Measurements from ENCODE around the gene MYO1H.

MYO1H gene, protein sequence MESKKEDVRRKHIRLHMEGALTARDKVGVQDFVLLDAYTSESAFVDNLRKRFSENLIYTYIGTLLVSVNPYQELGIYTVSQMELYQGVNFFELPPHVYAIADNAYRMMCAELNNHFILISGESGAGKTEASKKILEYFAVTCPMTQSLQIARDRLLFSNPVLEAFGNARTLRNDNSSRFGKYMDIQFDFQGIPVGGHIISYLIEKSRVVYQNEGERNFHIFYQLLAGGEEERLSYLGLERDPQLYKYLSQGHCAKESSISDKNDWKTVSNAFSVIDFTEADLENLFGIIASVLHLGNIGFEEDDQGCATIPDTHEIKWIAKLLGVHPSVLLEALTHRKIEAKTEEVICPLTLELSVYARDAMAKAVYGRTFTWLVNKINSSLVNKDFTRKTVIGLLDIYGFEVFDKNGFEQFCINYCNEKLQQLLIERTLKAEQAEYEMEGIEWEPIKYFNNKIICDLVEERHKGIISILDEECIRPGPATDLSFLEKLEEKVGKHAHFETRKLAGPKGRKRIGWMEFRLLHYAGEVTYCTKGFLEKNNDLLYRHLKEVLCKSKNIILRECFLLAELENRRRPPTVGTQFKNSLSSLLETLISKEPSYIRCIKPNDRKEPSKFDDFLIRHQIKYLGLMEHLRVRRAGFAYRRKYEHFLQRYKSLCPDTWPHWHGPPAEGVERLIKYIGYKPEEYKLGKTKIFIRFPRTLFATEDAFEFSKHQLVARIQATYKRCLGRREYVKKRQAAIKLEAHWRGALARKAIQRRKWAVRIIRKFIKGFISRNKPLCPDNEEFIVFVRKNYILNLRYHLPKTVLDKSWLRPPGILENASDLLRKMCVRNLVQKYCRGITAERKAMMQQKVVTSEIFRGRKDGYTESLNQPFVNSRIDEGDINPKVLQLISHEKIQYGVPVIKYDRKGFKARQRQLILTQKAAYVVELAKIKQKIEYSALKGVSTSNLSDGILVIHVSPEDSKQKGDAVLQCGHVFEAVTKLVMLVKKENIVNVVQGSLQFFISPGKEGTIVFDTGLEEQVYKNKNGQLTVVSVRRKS

DNA sequence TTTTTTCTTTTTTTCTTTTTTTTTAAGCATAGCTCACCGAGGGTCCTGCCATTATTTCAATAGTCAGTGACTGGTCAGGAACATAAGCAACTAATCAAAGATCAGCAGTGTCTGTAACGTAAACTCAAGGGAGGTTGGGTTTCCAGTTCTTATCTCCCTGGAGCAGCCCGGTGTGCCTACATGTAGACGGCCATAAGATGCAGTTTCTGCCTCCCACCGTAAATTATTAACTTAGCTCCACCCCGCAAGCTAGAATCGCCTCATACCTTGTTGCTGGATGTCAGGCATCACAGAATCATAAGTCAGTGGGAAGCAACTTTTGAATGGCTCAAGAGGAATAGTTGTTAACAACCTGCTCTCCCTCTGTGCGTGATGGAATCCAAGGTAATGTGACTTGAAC lies at the start of gene MYO1H:
MYO1H (plus strand) TSS at position 312 of the 400 bp plus-strand sequence; CDS start at position 373, 61 bp downstream.
- Histone ChIP-seq H3K4me3 (ENCODE audit: low read length) (no peak within 1 kb of the TSS), H3K9me3 (ENCODE audit: insufficient read depth, low read depth, low read length) (no peaks in the 10 kb centered on the region)

DNA sequence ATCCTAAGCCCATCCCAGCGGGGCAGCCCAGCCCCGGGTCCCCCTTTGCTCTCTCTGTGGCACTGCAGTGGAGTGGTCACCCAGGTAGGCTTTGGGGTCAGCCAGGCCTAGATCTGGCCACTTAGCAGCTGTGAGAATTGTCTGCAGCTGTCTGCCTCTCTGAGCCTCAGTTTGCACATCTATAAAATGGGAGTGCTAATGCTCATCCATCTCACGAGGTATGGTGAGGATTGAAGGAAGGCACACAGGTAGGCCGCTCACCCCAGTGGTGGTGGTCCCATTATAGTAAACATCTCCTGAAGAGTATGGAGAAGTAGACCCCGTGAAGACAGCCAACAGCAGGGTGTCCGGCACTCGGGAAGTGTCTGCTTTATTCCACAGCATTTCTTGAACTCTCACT lies 47.9 kb upstream of the MYO1H start:
- Histone ChIP-seq H3K9ac (ENCODE audit: low read depth, low read length) (no peak overlapping the region), H3K4me1 (ENCODE audit: insufficient read depth, low read length) (no peaks in the 10 kb centered on the region; the same call in 1 of the 2 replicates), H3K36me3 (ENCODE audit: insufficient read depth, low read depth, low read length) (no peaks in the 10 kb centered on the region), H3K9me3 (ENCODE audit: insufficient read depth, low read depth, low read length) (no peaks in the 10 kb centered on the region), H3K27ac (ENCODE audit: low read length) (no peak overlapping the region), H3K4me3 (ENCODE audit: low read length) (no peak overlapping the region), H3K27me3 (ENCODE audit: insufficient read depth, low read length) (peaks cover 6% of the 10 kb centered on the region)

More for the DNA sequence above, at the start of gene MYO1H:
- Histone ChIP-seq H3K27ac (ENCODE audit: low read length) (no peak within 1 kb of the TSS), H3K4me1 (ENCODE audit: insufficient read depth, low read length) (no peaks in the 10 kb centered on the region), H3K9ac (ENCODE audit: low read depth, low read length) (no peak within 1 kb of the TSS), H3K27me3 (ENCODE audit: insufficient read depth, low read length) (no peaks in the 10 kb centered on the region), H3K36me3 (ENCODE audit: insufficient read depth, low read depth, low read length) (no peaks in the 10 kb centered on the region)

DNA sequence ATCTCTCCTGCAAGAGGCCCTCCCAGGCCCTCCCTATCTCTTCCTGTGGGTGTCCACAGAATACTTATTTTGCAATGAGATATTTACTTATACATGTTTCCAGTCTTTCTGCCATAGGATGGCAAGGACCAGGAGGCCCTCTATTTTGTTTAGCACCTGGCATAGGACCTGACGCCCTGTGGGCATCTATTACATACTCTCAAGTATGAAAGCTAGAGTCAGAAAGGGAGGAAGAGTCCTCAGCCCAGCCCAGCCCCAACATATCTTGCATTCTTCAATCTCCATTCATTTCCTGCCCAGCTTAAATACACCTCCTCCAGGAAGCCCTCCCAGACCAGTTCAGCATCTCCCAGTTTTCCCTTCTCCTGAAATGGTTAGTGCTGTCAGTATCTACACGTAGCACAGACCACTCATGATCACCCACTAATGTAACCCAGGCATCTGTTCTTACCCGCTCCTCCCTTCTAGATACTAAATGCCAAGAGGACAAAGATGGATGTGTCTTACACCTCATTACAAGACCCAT lies 46.0 kb upstream of the MYO1H start:
- no peak overlapping the region for H3K4me3 ChIP-seq (ENCODE audit: low read length)
- H3K27ac ChIP-seq (ENCODE audit: low read length) = no peak overlapping the region
- peaks cover 22% of the 10 kb centered on the region for H3K27me3 ChIP-seq (ENCODE audit: insufficient read depth, low read length)
- no peaks in the 10 kb centered on the region for H3K9me3 ChIP-seq (ENCODE audit: insufficient read depth, low read depth, low read length)
- H3K4me1 ChIP-seq (ENCODE audit: insufficient read depth, low read length) = no peaks in the 10 kb centered on the region; the same call in 1 of the 2 replicates
- no peak overlapping the region for H3K9ac ChIP-seq (ENCODE audit: low read depth, low read length)
- no peaks in the 10 kb centered on the region for H3K36me3 ChIP-seq (ENCODE audit: insufficient read depth, low read depth, low read length)

- Histone ChIP-seq H3K4me3 (ENCODE audit: low read length) (no peak overlapping the region), H3K4me1 (ENCODE audit: insufficient read depth, low read length) (no peaks in the 10 kb centered on the region; the same call in 1 of the 2 replicates), H3K36me3 (ENCODE audit: insufficient read depth, low read depth, low read length) (no peaks in the 10 kb centered on the region), H3K27ac (ENCODE audit: low read length) (no peak overlapping the region), H3K9me3 (ENCODE audit: insufficient read depth, low read depth, low read length) (no peaks in the 10 kb centered on the region), H3K9ac (ENCODE audit: low read depth, low read length) (no peak overlapping the region), H3K27me3 (ENCODE audit: insufficient read depth, low read length) (peaks cover 28% of the 10 kb centered on the region)
Observed at GRCh38 chr12:109302358-109302757, 45.3 kb upstream of the MYO1H start.

- H3K36me3 ChIP-seq (ENCODE audit: insufficient read depth, low read depth, low read length) = no peaks in the 10 kb centered on the region
- H3K27me3 ChIP-seq (ENCODE audit: insufficient read depth, low read length) = peaks cover 33% of the 10 kb centered on the region
- no peak overlapping the region for H3K27ac ChIP-seq (ENCODE audit: low read length)
- no peak overlapping the region for H3K9ac ChIP-seq (ENCODE audit: low read depth, low read length)
- no peak overlapping the region for H3K4me3 ChIP-seq (ENCODE audit: low read length)
- H3K4me1 ChIP-seq (ENCODE audit: insufficient read depth, low read length) = no peaks in the 10 kb centered on the region; the same call in 1 of the 2 replicates
- H3K9me3 ChIP-seq (ENCODE audit: insufficient read depth, low read depth, low read length) = no peaks in the 10 kb centered on the region
Observed at GRCh38 chr12:109302770-109303169, 44.9 kb upstream of the MYO1H start.

- Histone ChIP-seq H3K36me3 (ENCODE audit: insufficient read depth, low read depth, low read length) (no peaks in the 10 kb centered on the region), H3K9ac (ENCODE audit: low read depth, low read length) (no peak overlapping the region), H3K4me3 (ENCODE audit: low read length) (no peak overlapping the region), H3K27me3 (ENCODE audit: insufficient read depth, low read length) (peaks cover 46% of the 10 kb centered on the region), H3K9me3 (ENCODE audit: insufficient read depth, low read depth, low read length) (no peaks in the 10 kb centered on the region), H3K27ac (ENCODE audit: low read length) (no peak overlapping the region), H3K4me1 (ENCODE audit: insufficient read depth, low read length) (no peaks in the 10 kb centered on the region; the same call in 1 of the 2 replicates)
Observed at GRCh38 chr12:109304485-109304884, 43.2 kb upstream of the MYO1H start.

- peaks cover 54% of the 10 kb centered on the region for H3K27me3 ChIP-seq (ENCODE audit: insufficient read depth, low read length)
Observed at GRCh38 chr12:109305547-109305946, 42.2 kb upstream of the MYO1H start.

DNA sequence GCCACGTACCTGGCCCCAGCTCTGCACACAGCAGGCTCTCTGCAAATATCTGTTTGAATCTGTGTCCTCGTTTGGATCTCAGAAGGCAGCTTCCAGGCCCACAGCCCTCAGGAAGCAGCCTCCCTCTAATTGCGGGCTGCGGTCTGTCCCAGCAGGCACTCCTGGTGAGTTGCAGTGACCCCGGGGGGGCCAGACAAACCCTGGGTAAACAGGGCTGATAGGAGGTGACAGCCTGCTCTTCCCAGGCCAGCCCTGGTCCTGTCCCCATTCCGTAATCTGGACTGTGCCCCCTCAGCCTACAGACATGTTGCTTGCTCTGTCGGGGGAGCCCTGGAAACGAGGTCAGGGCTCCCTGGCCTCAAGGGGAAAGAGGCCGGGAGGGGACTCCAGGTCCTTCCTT lies 40.6 kb upstream of the MYO1H start:
- peaks cover 69% of the 10 kb centered on the region for H3K27me3 ChIP-seq (ENCODE audit: insufficient read depth, low read length)
- H3K27ac ChIP-seq (ENCODE audit: low read length) = no peak overlapping the region
- no peak overlapping the region for H3K9ac ChIP-seq (ENCODE audit: low read depth, low read length)
- no peaks in the 10 kb centered on the region for H3K36me3 ChIP-seq (ENCODE audit: insufficient read depth, low read depth, low read length)
- no peak overlapping the region for H3K4me3 ChIP-seq (ENCODE audit: low read length)
- no peaks in the 10 kb centered on the region for H3K9me3 ChIP-seq (ENCODE audit: insufficient read depth, low read depth, low read length)
- H3K4me1 ChIP-seq (ENCODE audit: insufficient read depth, low read length) = no peaks in the 10 kb centered on the region; the same call in 1 of the 2 replicates

More at GRCh38 chr12:109305547-109305946, 42.2 kb upstream of the MYO1H start:
- H3K9ac ChIP-seq (ENCODE audit: low read depth, low read length) = no peak overlapping the region
- no peak overlapping the region for H3K4me3 ChIP-seq (ENCODE audit: low read length)
- no peaks in the 10 kb centered on the region; the same call in 1 of the 2 replicates for H3K4me1 ChIP-seq (ENCODE audit: insufficient read depth, low read length)
- H3K36me3 ChIP-seq (ENCODE audit: insufficient read depth, low read depth, low read length) = no peaks in the 10 kb centered on the region
- no peaks in the 10 kb centered on the region for H3K9me3 ChIP-seq (ENCODE audit: insufficient read depth, low read depth, low read length)
- no peak overlapping the region for H3K27ac ChIP-seq (ENCODE audit: low read length)

GRCh38 chr12:109308534-109309380 lies 38.9 kb upstream of the MYO1H start, which contains the start of gene FOXN4:
TSS of gene FOXN4 (minus strand) at chr12:109309284. CDS start at chr12:109308321, 963 bp downstream.
- Histone ChIP-seq H3K9ac (ENCODE audit: low read depth, low read length) (no peak within 1 kb of the TSS), H3K4me1 (ENCODE audit: insufficient read depth, low read length) (no peaks in the 10 kb centered on the region), H3K36me3 (ENCODE audit: insufficient read depth, low read depth, low read length) (no peaks in the 10 kb centered on the region), H3K4me3 (ENCODE audit: low read length) (peak within 1 kb of the TSS; percentile 69), H3K27ac (ENCODE audit: low read length) (no peak within 1 kb of the TSS), H3K27me3 (ENCODE audit: insufficient read depth, low read length) (peaks cover 86% of the 10 kb centered on the region), H3K9me3 (ENCODE audit: insufficient read depth, low read depth, low read length) (no peaks in the 10 kb centered on the region)

DNA sequence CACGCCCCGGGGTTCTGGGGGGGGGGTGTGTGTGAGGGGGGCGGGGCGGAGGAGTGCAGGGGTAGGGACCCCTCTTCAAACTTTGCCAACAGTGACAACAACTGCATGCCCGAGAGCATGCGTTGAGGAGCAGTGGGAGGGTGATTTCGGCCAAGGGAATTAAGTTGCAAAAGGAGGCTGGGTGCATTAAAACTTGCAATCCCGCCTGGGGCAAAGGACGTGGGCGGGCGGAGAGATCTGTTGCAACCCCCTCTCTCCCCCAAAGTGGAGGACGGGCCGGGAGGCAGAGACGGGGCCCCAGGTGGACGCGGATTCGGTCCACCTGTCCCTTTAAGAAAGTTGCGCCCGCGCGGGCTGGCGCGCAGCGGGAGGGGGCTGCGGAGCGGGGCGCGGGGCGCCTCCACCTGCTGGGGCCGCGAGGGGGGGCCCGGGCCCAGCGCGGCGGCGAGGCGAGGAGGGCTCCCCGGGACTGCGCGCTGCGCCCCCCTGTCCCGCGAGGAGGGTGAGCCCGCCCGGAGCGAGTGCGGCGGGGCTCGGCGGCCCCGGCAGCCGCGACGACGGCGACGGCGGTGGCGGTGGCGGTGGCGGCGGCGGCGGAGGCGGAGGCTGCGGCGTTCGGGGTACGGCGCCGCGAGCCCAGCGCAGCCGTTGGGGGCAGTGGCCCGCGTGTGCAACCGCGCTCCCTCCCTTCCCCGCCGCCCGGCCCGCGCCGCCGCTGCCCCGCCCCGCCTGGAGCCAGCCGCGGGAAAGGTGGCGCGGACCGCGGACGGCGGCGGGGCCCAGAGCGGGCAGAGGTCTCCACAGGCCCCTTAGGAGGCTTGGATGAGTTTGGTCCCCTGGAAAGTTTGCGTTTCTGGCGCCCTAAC lies 38.1 kb upstream of the MYO1H start:
- Histone ChIP-seq H3K27ac (ENCODE audit: low read length) (no peak overlapping the region), H3K4me1 (ENCODE audit: insufficient read depth, low read length) (no peaks in the 10 kb centered on the region), H3K9me3 (ENCODE audit: insufficient read depth, low read depth, low read length) (no peaks in the 10 kb centered on the region), H3K36me3 (ENCODE audit: insufficient read depth, low read depth, low read length) (no peaks in the 10 kb centered on the region), H3K9ac (ENCODE audit: low read depth, low read length) (no peak overlapping the region), H3K27me3 (ENCODE audit: insufficient read depth, low read length) (peaks cover 84% of the 10 kb centered on the region), H3K4me3 (ENCODE audit: low read length) (peak overlapping the region; percentile 69)
